IMR-90 (cell line): ENCODE measurements around the gene CMTM1. TPM values are rescaled to one million over a fixed set of nuclear protein-coding genes. Genes with fewer than 3 reads are reported as not detected.

ENCODE experiments used
- ATAC-seq: fragments of 200-7000 bp; cut with Tn5 transposase; 2 replicates; pipeline ENCODE4 v1.9.1; 2020; ENCODE audit warnings: low read depth, mild to moderate bottlenecking, moderate library complexity
- BruUV-seq: library from RNA; stranded (reverse); fragments of 400-500 nt; replicated peaks from 2 replicates; lab custom pipeline; 2021; lab: Mats Ljungman, UMichigan
- CTCF ChIA-PET: fragments of 300-600 bp; formaldehyde crosslinking; extraction: SDS; loops from one replicate; lab custom pipeline; 2021; ENCODE audit warnings: antibody characterized with exemption; lab: Yijun Ruan, JAX
- POLR2A ChIA-PET: fragments of 300-600 bp; sonication (Branson Sonifier 250); formaldehyde crosslinking; loops from one replicate; lab custom pipeline; 2022; ENCODE audit warnings: antibody characterized with exemption; ENCODE audit not compliant: unreplicated experiment; lab: Charles Lee
- DNase-seq: peaks from one replicate; pipeline ENCODE4 v3.0.0; 2013
- H2AFZ ChIP-seq: replicated peaks from 2 replicates; pipeline ENCODE3; 2013; ENCODE audit warnings: low read length, mild to moderate bottlenecking; ENCODE audit not compliant: poor library complexity
- H2AK5ac ChIP-seq: 2 replicates; pipeline ENCODE4 v1.6.1; 2013; ENCODE audit warnings: low read depth, low read length, inconsistent platforms
- H2AK9ac ChIP-seq: replicated peaks from 2 replicates; pipeline ENCODE3; 2013; ENCODE audit warnings: mild to moderate bottlenecking, low read depth, low read length, moderate library complexity; ENCODE audit not compliant: poor library complexity
- H2BK120ac ChIP-seq: 2 replicates; pipeline ENCODE4 v1.6.1; 2013; ENCODE audit warnings: low read depth, low read length, inconsistent platforms
- H2BK15ac ChIP-seq: 3 replicates; pipeline ENCODE4 v1.6.1; 2013; ENCODE audit warnings: low read depth, low read length, inconsistent platforms
- H2BK20ac ChIP-seq: 2 replicates; pipeline ENCODE4 v1.6.1; 2013; ENCODE audit warnings: low read depth, mild to moderate bottlenecking, inconsistent platforms, low read length, moderate library complexity
- H2BK5ac ChIP-seq: 2 replicates; pipeline ENCODE4 v1.6.1; 2013; ENCODE audit warnings: mild to moderate bottlenecking, low read depth, low read length, inconsistent platforms; ENCODE audit not compliant: poor library complexity, severe bottlenecking
- H3K14ac ChIP-seq: replicated peaks from 2 replicates; pipeline ENCODE4 v1.6.1; 2013; ENCODE audit warnings: low read depth, low read length, inconsistent platforms
- H3K18ac ChIP-seq: 2 replicates; pipeline ENCODE4 v1.6.1; 2013; ENCODE audit warnings: low read depth, low read length, control low read depth
- H3K23ac ChIP-seq: 2 replicates; pipeline ENCODE4 v1.6.1; 2013; ENCODE audit warnings: low read depth, low read length, inconsistent platforms
- H3K27ac ChIP-seq: 2 replicates; pipeline ENCODE4 v1.5.1; 2013; ENCODE audit warnings: mild to moderate bottlenecking, control low read depth, low read length; ENCODE audit not compliant: insufficient read depth
- H3K27me3 ChIP-seq: 2 replicates; pipeline ENCODE4 v1.6.1; 2013; ENCODE audit warnings: low read length; ENCODE audit not compliant: control insufficient read depth, insufficient read depth
- H3K36me3 ChIP-seq: 2 replicates; pipeline ENCODE4 v1.6.1; 2013; ENCODE audit warnings: low read length, mixed read lengths; ENCODE audit not compliant: control insufficient read depth, insufficient read depth
- H3K4ac ChIP-seq: 2 replicates; pipeline ENCODE4 v1.6.1; 2013; ENCODE audit warnings: low read depth, low read length, inconsistent platforms
- H3K4me1 ChIP-seq: 2 replicates; pipeline ENCODE4 v1.6.1; 2013; ENCODE audit warnings: low read length, mixed read lengths; ENCODE audit not compliant: control insufficient read depth, insufficient read depth
- H3K4me2 ChIP-seq: 2 replicates; pipeline ENCODE4 v1.6.1; 2013; ENCODE audit warnings: low read depth, mild to moderate bottlenecking, control low read depth, low read length, moderate library complexity
- H3K4me3 ChIP-seq: 2 replicates; pipeline ENCODE4 v1.5.1; 2013; ENCODE audit warnings: low read depth, mild to moderate bottlenecking, control low read depth, low read length, moderate library complexity; ENCODE audit not compliant: insufficient read depth
- H3K56ac ChIP-seq: 2 replicates; pipeline ENCODE4 v1.6.1; 2013; ENCODE audit warnings: low read length, inconsistent platforms; ENCODE audit not compliant: insufficient read depth; ENCODE audit errors: extremely low read depth
- H3K79me1 ChIP-seq, 2 experiments: 2 replicates each; pipeline ENCODE4 v1.6.1; 2013; ENCODE audit warnings: low read length in 2 of 2, inconsistent platforms in 1 of 2, low read depth in 1 of 2
- H3K9ac ChIP-seq: 2 replicates; pipeline ENCODE4 v1.6.1; 2013; ENCODE audit warnings: low read depth, low read length, control low read depth
- H3K9me1 ChIP-seq: 2 replicates; pipeline ENCODE4 v1.6.1; 2013; ENCODE audit warnings: low read length, inconsistent platforms; ENCODE audit not compliant: insufficient read depth
- H3K9me3 ChIP-seq: 2 replicates; pipeline ENCODE4 v1.6.1; 2013; ENCODE audit warnings: low read length; ENCODE audit not compliant: control insufficient read depth, insufficient read depth
- H4K20me1 ChIP-seq: 2 replicates; pipeline ENCODE4 v1.6.1; 2013; ENCODE audit warnings: low read length, inconsistent platforms; ENCODE audit not compliant: insufficient read depth
- H4K5ac ChIP-seq: 2 replicates; pipeline ENCODE4 v1.6.1; 2013; ENCODE audit warnings: mild to moderate bottlenecking, low read depth, low read length, control low read depth
- H4K8ac ChIP-seq, 2 experiments: 2 replicates each; pipeline ENCODE4 v1.6.1; 2013; ENCODE audit warnings: low read depth in 2 of 2, low read length in 2 of 2, control low read depth in 1 of 2, inconsistent platforms in 1 of 2
- H4K91ac ChIP-seq: 2 replicates; pipeline ENCODE4 v1.6.1; 2013; ENCODE audit warnings: low read depth, low read length, inconsistent platforms; ENCODE audit not compliant: insufficient read depth
- CHD1 ChIP-seq: IDR thresholded peaks from 2 replicates; pipeline ENCODE4 v1.6.1; 2012; ENCODE audit warnings: low read depth, low read length, improper control_type of control experiment
- CTCF ChIP-seq: conservative IDR thresholded peaks from 2 replicates; pipeline ENCODE4 v1.5.1; 2012; ENCODE audit warnings: mild to moderate bottlenecking, low read depth, low read length, improper control_type of control experiment
- ELK1 ChIP-seq: fragments of 150-350 bp; IDR thresholded peaks from 2 replicates; pipeline ENCODE4 v1.6.1; 2016; ENCODE audit warnings: low read depth, mild to moderate bottlenecking, low read length, moderate library complexity, borderline replicate concordance
- MAFK ChIP-seq: IDR thresholded peaks from 2 replicates; pipeline ENCODE4 v1.6.1; 2012; ENCODE audit warnings: low read depth, low read length, improper control_type of control experiment
- MXI1 ChIP-seq: IDR thresholded peaks from 2 replicates; pipeline ENCODE4 v1.6.1; 2012; ENCODE audit warnings: low read depth, mild to moderate bottlenecking, low read length, moderate library complexity, borderline replicate concordance
- POLR2A ChIP-seq: IDR thresholded peaks from 2 replicates; pipeline ENCODE4 v1.6.1; 2012; ENCODE audit warnings: mild to moderate bottlenecking, low read depth, low read length
- RAD21 ChIP-seq: IDR thresholded peaks from 2 replicates; pipeline ENCODE4 v1.6.1; 2012; ENCODE audit warnings: low read length, improper control_type of control experiment
- RCOR1 ChIP-seq: IDR thresholded peaks from 2 replicates; pipeline ENCODE4 v1.6.1; 2012; ENCODE audit warnings: mild to moderate bottlenecking, low read length, improper control_type of control experiment; ENCODE audit not compliant: insufficient replicate concordance
- RFX5 ChIP-seq: IDR thresholded peaks from 2 replicates; pipeline ENCODE4 v1.8.0; 2012; ENCODE audit warnings: low read depth, mild to moderate bottlenecking, low read length, moderate library complexity
- WGBS, 2 experiments: methylation state at CpG; one replicate each; pipeline versions ENCODE4 v1.1.5 to v1.1.7; 2013; ENCODE audit warnings: missing lambda C conversion rate in 2 of 2; ENCODE audit not compliant: insufficient read length in 1 of 2; ENCODE audit errors: extremely low coverage in 2 of 2; 5-methylcytosine and 5-hydroxymethylcytosine counted together
- dilution Hi-C: fragments of 300-500 bp; cut with HindIII; formaldehyde crosslinking; loops from one replicate; pipeline ENCODE4 v1.14.3; 2018; ENCODE audit warnings: low sequenced_read_pairs; ENCODE audit not compliant: unreplicated experiment
- in situ Hi-C: fragments of 300-500 bp; cut with MboI; formaldehyde crosslinking; loops from 3 replicates; pipeline ENCODE4 v1.14.3; 2019; ENCODE audit warnings: low sequenced_read_pairs, inconsistent platforms, mixed read lengths
- intact Hi-C: fragments of 100-400 bp; cut with micrococcal nuclease; formaldehyde crosslinking; loops from 2 replicates; pipeline ENCODE4 v1.10.0; 2022
- polyA plus RNA-seq, 3 experiments: library from polyadenylated mRNA; depleted of rRNA; stranded (reverse); fragments of >200 nt; gene quantifications; 2 replicates each; pipeline ENCODE4 v1.2.3, GENCODE V29; 2012; ENCODE audit warnings: low replicate concordance in 1 of 3
- total RNA-seq: library from RNA; depleted of rRNA; stranded (reverse); fragments of >200 nt; gene quantifications from 2 replicates; pipeline ENCODE4 v1.2.3, GENCODE V29; 2012
- TF ChIP-seq, protein P1 (sequence below): fragments of 150-350 bp; IDR thresholded peaks from 2 replicates; pipeline ENCODE4 v1.6.1; 2017; ENCODE audit warnings: mild to moderate bottlenecking, antibody characterized with exemption, low read length, low read depth

The CMTM1 gene
- total and polyA plus RNA-seq, 2 of the 4 experiments (the other 2 are of a cell fraction), result 0.54 to 2.1 TPM

GRCh38 chr16:66594739-66595138 lies 28.5 kb downstream of the CMTM1 start:
- Histone ChIP-seq H2BK5ac (no peak overlapping the region), H3K27me3 (peaks cover 37% of the 10 kb centered on the region), H3K9ac (no peak overlapping the region), H3K79me1 (no peaks in the 10 kb centered on the region), H3K14ac (no peak overlapping the region), H3K23ac (no peak overlapping the region), H3K36me3 (no peaks in the 10 kb centered on the region), H3K4me3 (no peak overlapping the region), H2AK5ac (no peak overlapping the region), H2AK9ac (no peak overlapping the region), H3K56ac (no peak overlapping the region), H4K8ac (no peak overlapping the region), H3K18ac (no peak overlapping the region), H2BK120ac (no peak overlapping the region), H2BK15ac (no peak overlapping the region), H3K4me2 (no peak overlapping the region), H3K9me3 (peaks cover 8% of the 10 kb centered on the region), H2BK20ac (no peak overlapping the region), H3K27ac (no peak overlapping the region), H4K20me1 (no peaks in the 10 kb centered on the region), H3K9me1 (no peaks in the 10 kb centered on the region), H4K91ac (no peak overlapping the region), H4K5ac (no peak overlapping the region), H3K4me1 (no peaks in the 10 kb centered on the region), H3K4ac (no peak overlapping the region), H2AFZ (no peak overlapping the region)
- CTCF ChIA-PET, result interaction anchor here (0.6 kb wide), 1 partner anchor 63 kb away, joined by 3 read pairs; no protein-coding TSS in a partner anchor
- no peak for ATAC-seq
- dilution Hi-C loops (no loop called here), in situ Hi-C loops (no loop called here), intact Hi-C loops (no loop called here)
- WGBS, 2 experiments, result no CpG with 5 or more reads among the region's 7 CpGs
- TF ChIP-seq MAFK (no peak), CTCF (no peak), MXI1 (no peak), RCOR1 (no peak), RFX5 (no peak), CHD1 (no peak), POLR2A (no peak), ELK1 (no peak), RAD21 (no peak)
- TF ChIP-seq, protein P1, sequence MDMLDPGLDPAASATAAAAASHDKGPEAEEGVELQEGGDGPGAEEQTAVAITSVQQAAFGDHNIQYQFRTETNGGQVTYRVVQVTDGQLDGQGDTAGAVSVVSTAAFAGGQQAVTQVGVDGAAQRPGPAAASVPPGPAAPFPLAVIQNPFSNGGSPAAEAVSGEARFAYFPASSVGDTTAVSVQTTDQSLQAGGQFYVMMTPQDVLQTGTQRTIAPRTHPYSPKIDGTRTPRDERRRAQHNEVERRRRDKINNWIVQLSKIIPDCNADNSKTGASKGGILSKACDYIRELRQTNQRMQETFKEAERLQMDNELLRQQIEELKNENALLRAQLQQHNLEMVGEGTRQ, result no peak
- BruUV-seq, result no TSS peak
- DNase-seq, result no peak
- POLR2A ChIA-PET, result no interaction called here
